Caco-2 (cell line): ENCODE data around the gene P2RX1. TPM values are rescaled to one million over a fixed set of nuclear protein-coding genes. Genes with fewer than 3 reads are reported as not detected.

Experiments used
- BruUV-seq: library from RNA; stranded (reverse); fragments of 400-500 nt; replicated peaks from 2 replicates; lab custom pipeline; 2021; lab: Mats Ljungman, UMichigan
- CTCF ChIA-PET: fragments of 300-600 bp; sonication (Branson Sonifier 250); formaldehyde crosslinking; loops from one replicate; lab custom pipeline; 2022; ENCODE audit warnings: antibody characterized with exemption; lab: Charles Lee
- POLR2A ChIA-PET: fragments of 300-600 bp; sonication (Branson Sonifier 250); formaldehyde crosslinking; loops from one replicate; lab custom pipeline; 2022; ENCODE audit warnings: antibody characterized with exemption; lab: Charles Lee
- DNase-seq, 2 experiments: peaks; one replicate each; pipeline versions ENCODE4 v3.0.0 to v3.0.0-alpha.2; 2020 to 2022
- H3K27me3 ChIP-seq: replicated peaks from 2 replicates; pipeline ENCODE4 v1.6.0; 2011; ENCODE audit warnings: low read length; ENCODE audit not compliant: control insufficient read depth, insufficient read depth
- H3K36me3 ChIP-seq: 2 replicates; pipeline ENCODE4 v1.5.1; 2011; ENCODE audit warnings: low read length; ENCODE audit not compliant: control insufficient read depth, insufficient read depth
- H3K4me1 ChIP-seq: fragments of 250-450 bp; sonication (Bioruptor Pico); 2 replicates; pipeline ENCODE4 v1.5.1; 2020; ENCODE audit warnings: mild to moderate bottlenecking
- H3K4me3 ChIP-seq: 2 replicates; pipeline ENCODE4 v1.5.1; 2011; ENCODE audit warnings: low read depth, mild to moderate bottlenecking, control low read depth, low read length
- H3K9me3 ChIP-seq: fragments of 250-450 bp; sonication (Bioruptor Pico); 2 replicates; pipeline ENCODE4 v1.5.1; 2020; ENCODE audit warnings: mild to moderate bottlenecking, moderate library complexity
- H3K27ac Mint-ChIP-seq: one replicate; pipeline ENCODE4 v1.8.0; 2022; ENCODE audit warnings: mixed read lengths; ENCODE audit not compliant: unreplicated experiment
- H3K27me3 Mint-ChIP-seq: one replicate; pipeline ENCODE4 v1.8.0; 2022; ENCODE audit warnings: mixed read lengths; ENCODE audit not compliant: insufficient read depth, unreplicated experiment
- H3K36me3 Mint-ChIP-seq: one replicate; pipeline ENCODE4 v1.8.0; 2022; ENCODE audit warnings: mild to moderate bottlenecking, mixed read lengths; ENCODE audit not compliant: insufficient read depth, unreplicated experiment
- H3K4me1 Mint-ChIP-seq: one replicate; pipeline ENCODE4 v1.8.0; 2022; ENCODE audit warnings: low read depth, mixed read lengths; ENCODE audit not compliant: unreplicated experiment
- H3K4me3 Mint-ChIP-seq: one replicate; pipeline ENCODE4 v1.8.0; 2022; ENCODE audit warnings: mild to moderate bottlenecking, moderate library complexity, mixed read lengths; ENCODE audit not compliant: unreplicated experiment
- H3K9me3 Mint-ChIP-seq: one replicate; pipeline ENCODE4 v1.8.0; 2022; ENCODE audit warnings: mixed read lengths; ENCODE audit not compliant: unreplicated experiment
- intact Hi-C: fragments of 100-400 bp; cut with micrococcal nuclease; formaldehyde crosslinking; loops from one replicate; pipeline ENCODE4 v1.10.0; 2022; ENCODE audit not compliant: unreplicated experiment
- total RNA-seq: library from RNA; stranded (reverse); gene quantifications from 2 replicates; pipeline ENCODE4 v1.2.3, GENCODE V29; 2022
- TF ChIP-seq, protein P1 (sequence below), 2 experiments: fragments of 200-600 bp in 1 of 2; IDR thresholded peaks; 1 replicate in 1 of 2; 2 replicates in 1 of 2; pipeline versions ENCODE4 v1.5.1 to v1.8.0; 2011 to 2022; ENCODE audit warnings: antibody characterized with exemption in 1 of 2, control low read depth in 1 of 2, inconsistent platforms in 1 of 2, low read depth in 1 of 2, low read length in 1 of 2, mild to moderate bottlenecking in 1 of 2, moderate library complexity in 1 of 2; ENCODE audit not compliant: insufficient read depth in 1 of 2, severe bottlenecking in 1 of 2, unreplicated experiment in 1 of 2

P2RX1 gene
- total RNA-seq, 1 experiment from 2014 or later: 0.23 TPM

DNA sequence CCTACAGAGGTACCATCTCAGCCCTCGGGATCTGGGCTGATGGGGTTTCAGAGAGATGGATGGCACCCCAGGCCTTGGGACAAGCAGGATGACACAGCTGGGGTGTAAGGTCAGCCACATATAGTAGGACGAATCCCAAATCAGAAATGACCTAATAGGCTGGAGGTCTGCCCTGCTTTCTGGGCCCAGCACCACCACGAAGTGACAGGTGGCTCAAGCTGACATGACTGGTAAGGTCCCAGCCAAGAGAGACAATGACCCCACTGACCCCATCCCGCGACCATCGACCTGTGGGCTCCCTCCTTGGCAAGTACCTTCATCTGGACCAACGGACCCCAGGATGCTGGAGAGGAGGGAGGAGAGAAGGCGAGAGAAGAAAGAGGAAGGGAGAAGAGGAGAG, 39.0 kb downstream of the P2RX1 start:
- no peaks in the 10 kb centered on the region for H3K9me3 Mint-ChIP-seq
- TF ChIP-seq, protein P1, sequence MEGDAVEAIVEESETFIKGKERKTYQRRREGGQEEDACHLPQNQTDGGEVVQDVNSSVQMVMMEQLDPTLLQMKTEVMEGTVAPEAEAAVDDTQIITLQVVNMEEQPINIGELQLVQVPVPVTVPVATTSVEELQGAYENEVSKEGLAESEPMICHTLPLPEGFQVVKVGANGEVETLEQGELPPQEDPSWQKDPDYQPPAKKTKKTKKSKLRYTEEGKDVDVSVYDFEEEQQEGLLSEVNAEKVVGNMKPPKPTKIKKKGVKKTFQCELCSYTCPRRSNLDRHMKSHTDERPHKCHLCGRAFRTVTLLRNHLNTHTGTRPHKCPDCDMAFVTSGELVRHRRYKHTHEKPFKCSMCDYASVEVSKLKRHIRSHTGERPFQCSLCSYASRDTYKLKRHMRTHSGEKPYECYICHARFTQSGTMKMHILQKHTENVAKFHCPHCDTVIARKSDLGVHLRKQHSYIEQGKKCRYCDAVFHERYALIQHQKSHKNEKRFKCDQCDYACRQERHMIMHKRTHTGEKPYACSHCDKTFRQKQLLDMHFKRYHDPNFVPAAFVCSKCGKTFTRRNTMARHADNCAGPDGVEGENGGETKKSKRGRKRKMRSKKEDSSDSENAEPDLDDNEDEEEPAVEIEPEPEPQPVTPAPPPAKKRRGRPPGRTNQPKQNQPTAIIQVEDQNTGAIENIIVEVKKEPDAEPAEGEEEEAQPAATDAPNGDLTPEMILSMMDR (IDR thresholded peaks at IDR 0.05; ENCODE audit: insufficient read depth in 1 of 2, low read depth in 1 of 2, low read length in 1 of 2, severe bottlenecking in 1 of 2, unreplicated experiment in 1 of 2): no peak
- no peaks in the 10 kb centered on the region for H3K36me3 ChIP-seq
- ChIA-PET POLR2A (no interaction called here), CTCF (no interaction called here)
- H3K27me3 ChIP-seq: no peaks in the 10 kb centered on the region
- H3K4me1 ChIP-seq: no peaks in the 10 kb centered on the region
- H3K4me1 Mint-ChIP-seq: no peaks in the 10 kb centered on the region
- no peak overlapping the region for H3K4me3 ChIP-seq
- H3K9me3 ChIP-seq: no peaks in the 10 kb centered on the region
- no peaks in the 10 kb centered on the region for H3K36me3 Mint-ChIP-seq
- BruUV-seq: no TSS peak
- H3K27me3 Mint-ChIP-seq: no peaks in the 10 kb centered on the region
- no peak overlapping the region for H3K4me3 Mint-ChIP-seq
- intact Hi-C loops: no loop called here
- H3K27ac Mint-ChIP-seq: no peak overlapping the region
- no peak for DNase-seq

GRCh38 chr17:3875317-3875716, 40.9 kb downstream of the P2RX1 start:
- ChIA-PET CTCF (no interaction called here), POLR2A (no interaction called here)
- intact Hi-C loops: no loop called here
- H3K36me3 Mint-ChIP-seq: no peaks in the 10 kb centered on the region
- H3K27me3 Mint-ChIP-seq: no peaks in the 10 kb centered on the region
- no peak overlapping the region for H3K27ac Mint-ChIP-seq
- H3K9me3 ChIP-seq: no peaks in the 10 kb centered on the region
- DNase-seq: no peak
- H3K36me3 ChIP-seq: no peaks in the 10 kb centered on the region
- H3K4me1 ChIP-seq: no peaks in the 10 kb centered on the region
- H3K4me1 Mint-ChIP-seq: no peaks in the 10 kb centered on the region
- no peaks in the 10 kb centered on the region for H3K9me3 Mint-ChIP-seq
- H3K27me3 ChIP-seq: no peaks in the 10 kb centered on the region
- BruUV-seq: no TSS peak
- TF ChIP-seq, protein P1 (IDR thresholded peaks at IDR 0.05; ENCODE audit: insufficient read depth in 1 of 2, low read depth in 1 of 2, low read length in 1 of 2, severe bottlenecking in 1 of 2, unreplicated experiment in 1 of 2): no peak
- H3K4me3 Mint-ChIP-seq: no peak overlapping the region
- no peak overlapping the region for H3K4me3 ChIP-seq

- H3K4me3 ChIP-seq: no peak overlapping the region
- no peaks in the 10 kb centered on the region for H3K4me1 ChIP-seq
- H3K4me3 Mint-ChIP-seq: no peak overlapping the region
- H3K9me3 ChIP-seq: no peaks in the 10 kb centered on the region
- CTCF ChIA-PET: no interaction called here
- POLR2A ChIA-PET: no interaction called here
- no peaks in the 10 kb centered on the region for H3K9me3 Mint-ChIP-seq
- intact Hi-C loops: no loop called here
- TF ChIP-seq, protein P1 (IDR thresholded peaks at IDR 0.05; ENCODE audit: insufficient read depth in 1 of 2, low read depth in 1 of 2, low read length in 1 of 2, severe bottlenecking in 1 of 2, unreplicated experiment in 1 of 2): no peak
- no peaks in the 10 kb centered on the region for H3K27me3 Mint-ChIP-seq
- no peaks in the 10 kb centered on the region for H3K36me3 Mint-ChIP-seq
- no peak overlapping the region for H3K27ac Mint-ChIP-seq
- BruUV-seq: no TSS peak
- no peaks in the 10 kb centered on the region for H3K27me3 ChIP-seq
- DNase-seq: no peak
- no peaks in the 10 kb centered on the region for H3K4me1 Mint-ChIP-seq
- H3K36me3 ChIP-seq: no peaks in the 10 kb centered on the region
Observed at GRCh38 chr17:3873862-3874261, 42.4 kb downstream of the P2RX1 start.
